Endothelial cell (in vitro differentiated cells): ENCODE data around the gene ITGB7. TPM values are rescaled to one million over a fixed set of nuclear protein-coding genes. Genes with fewer than 3 reads are reported as not detected.

ENCODE experiments used
- DNase-seq: peaks from one replicate; pipeline ENCODE4 v3.0.0; 2021; ENCODE audit warnings: low spot score
- H3K27ac Mint-ChIP-seq: one replicate; pipeline ENCODE4 v1.8.0; 2021; ENCODE audit warnings: mixed read lengths, inconsistent platforms; ENCODE audit not compliant: unreplicated experiment
- H3K27me3 Mint-ChIP-seq: one replicate; pipeline ENCODE4 v1.8.0; 2021; ENCODE audit warnings: mild to moderate bottlenecking, moderate library complexity, mixed read lengths, inconsistent platforms; ENCODE audit not compliant: unreplicated experiment
- H3K36me3 Mint-ChIP-seq: one replicate; pipeline ENCODE4 v1.8.0; 2021; ENCODE audit warnings: mild to moderate bottlenecking, low read depth, mixed read lengths, inconsistent platforms; ENCODE audit not compliant: unreplicated experiment
- H3K4me1 Mint-ChIP-seq: one replicate; pipeline ENCODE4 v1.8.0; 2021; ENCODE audit warnings: mild to moderate bottlenecking, mixed read lengths, inconsistent platforms; ENCODE audit not compliant: unreplicated experiment
- H3K4me3 Mint-ChIP-seq: one replicate; pipeline ENCODE4 v1.8.0; 2021; ENCODE audit warnings: mild to moderate bottlenecking, mixed read lengths, inconsistent platforms; ENCODE audit not compliant: unreplicated experiment
- H3K9me3 Mint-ChIP-seq: one replicate; pipeline ENCODE4 v1.8.0; 2021; ENCODE audit warnings: mixed read lengths, inconsistent platforms; ENCODE audit not compliant: unreplicated experiment
- CTCF ChIP-seq: fragments of 200-600 bp; sonication (generic); IDR thresholded peaks from one replicate; pipeline ENCODE4 v1.5.0; 2021; ENCODE audit warnings: antibody characterized with exemption; ENCODE audit not compliant: unreplicated experiment
- total RNA-seq: library from RNA; stranded (reverse); fragmentation: NEBNext Ultra II Directional; extraction: Animal tissue kit (Norgen Biotek cat#: 25700); gene quantifications from one replicate; pipeline ENCODE4 v1.2.1, GENCODE V29; 2021; ENCODE audit not compliant: unreplicated experiment

Gene ITGB7
- total RNA-seq, 1 donor from 2014 or later, result 0.56 TPM

GRCh38 chr12:53218551-53219291 is 11.7 kb upstream of the ITGB7 start:
- Mint-ChIP-seq H3K9me3 (no peaks in the 10 kb centered on the region), H3K4me1 (peaks cover 77% of the 10 kb centered on the region), H3K4me3 (peak overlapping the region; percentile 90), H3K27ac (no peak overlapping the region), H3K27me3 (peaks cover 21% of the 10 kb centered on the region), H3K36me3 (peaks cover 4% of the 10 kb centered on the region)
- no peak for TF ChIP-seq CTCF
- no peak for DNase-seq

DNA sequence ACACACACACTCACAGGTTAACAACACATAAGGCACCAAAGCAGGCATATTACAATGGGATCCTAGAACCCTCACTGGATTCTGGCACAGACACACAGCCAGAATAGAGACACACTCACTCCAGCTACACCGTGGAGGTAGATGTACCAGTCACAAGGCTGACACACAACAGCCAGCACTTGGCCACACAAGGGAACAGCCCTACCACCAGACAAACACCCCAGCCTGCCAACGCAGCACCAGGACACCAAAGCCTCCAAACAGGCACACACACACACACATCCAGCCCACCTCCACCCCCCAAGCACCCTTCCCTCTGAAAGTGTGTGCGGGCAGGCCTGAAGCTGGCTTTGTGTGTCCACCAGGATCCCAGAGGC is 10.9 kb upstream of the ITGB7 start:
- no peak for DNase-seq
- Mint-ChIP-seq H3K27me3 (peaks cover 24% of the 10 kb centered on the region), H3K27ac (no peak overlapping the region), H3K36me3 (peaks cover 4% of the 10 kb centered on the region), H3K4me1 (peaks cover 78% of the 10 kb centered on the region), H3K9me3 (no peaks in the 10 kb centered on the region), H3K4me3 (peak overlapping the region; percentile 29)
- TF ChIP-seq CTCF, result no peak

DNA sequence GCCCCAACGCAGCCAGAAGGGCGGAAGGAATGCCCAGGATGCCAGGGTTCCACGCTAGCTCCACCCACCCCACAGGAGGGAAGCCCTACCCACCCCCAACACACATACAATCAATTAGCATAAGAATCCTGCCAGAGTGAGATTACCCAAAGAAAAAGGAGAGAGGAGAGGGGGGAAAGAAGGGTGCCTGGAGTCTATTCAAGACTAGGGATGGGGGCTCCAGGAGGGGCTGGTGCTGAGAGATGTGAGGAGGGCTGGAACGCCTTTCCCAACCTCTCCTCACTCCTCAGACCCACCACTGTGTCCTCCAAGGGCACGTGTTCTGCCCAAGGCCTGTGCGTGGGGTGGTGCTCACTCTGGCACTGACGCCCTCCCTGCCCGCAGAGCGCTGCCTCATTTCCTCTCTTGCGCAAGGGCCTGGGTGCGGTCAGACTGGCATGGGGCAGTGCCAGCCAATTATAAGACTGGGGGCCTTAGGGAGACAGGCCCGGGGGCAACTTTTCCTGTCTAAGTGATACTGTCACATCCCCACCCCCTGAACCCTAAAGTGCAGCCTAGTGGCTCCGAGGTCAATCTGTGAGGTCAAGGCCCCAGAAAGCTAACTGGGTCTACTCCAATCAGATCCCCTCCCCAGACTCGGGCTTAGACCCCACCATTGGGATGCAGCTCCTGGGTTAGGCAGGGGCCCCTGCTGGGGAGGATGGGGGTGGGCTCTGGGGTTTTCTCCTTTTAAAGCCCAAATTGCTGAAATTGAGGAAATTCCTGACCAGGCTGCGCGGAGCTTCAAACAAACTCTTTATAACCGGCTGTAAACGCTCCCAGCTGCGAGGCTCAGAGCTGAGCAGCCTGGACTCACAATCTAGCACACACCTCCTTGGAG is 10.2 kb upstream of the ITGB7 start:
- Mint-ChIP-seq H3K27me3 (peaks cover 24% of the 10 kb centered on the region), H3K9me3 (no peaks in the 10 kb centered on the region), H3K4me3 (no peak overlapping the region), H3K36me3 (peaks cover 8% of the 10 kb centered on the region), H3K4me1 (peaks cover 73% of the 10 kb centered on the region), H3K27ac (no peak overlapping the region)
- no peak for TF ChIP-seq CTCF
- DNase-seq, result no peak

DNA sequence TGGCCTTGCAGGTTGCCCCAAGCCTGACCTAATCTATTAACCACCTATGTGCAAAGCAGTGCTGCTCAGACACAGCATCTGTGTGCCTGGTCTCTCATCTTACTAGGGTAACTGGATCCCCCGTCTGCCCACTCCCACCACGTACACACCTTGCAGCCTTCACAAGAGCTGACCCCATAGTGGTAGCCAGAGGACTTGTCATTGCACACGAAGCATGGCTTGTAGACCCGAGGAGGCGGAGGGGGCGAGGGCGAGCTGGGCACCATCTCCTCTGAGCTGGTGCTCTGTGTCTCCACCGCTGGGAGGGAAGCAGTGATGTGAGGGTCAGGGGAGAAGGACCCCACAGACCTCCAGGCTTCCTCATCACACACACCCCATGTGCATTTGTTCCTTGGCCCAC is 8.4 kb upstream of the ITGB7 start:
- H3K4me3 Mint-ChIP-seq, result peak overlapping the region; percentile 17
- no peaks in the 10 kb centered on the region for H3K9me3 Mint-ChIP-seq
- H3K36me3 Mint-ChIP-seq, result peaks cover 8% of the 10 kb centered on the region
- DNase-seq, result no peak
- no peak overlapping the region for H3K27ac Mint-ChIP-seq
- peaks cover 22% of the 10 kb centered on the region for H3K27me3 Mint-ChIP-seq
- H3K4me1 Mint-ChIP-seq, result peaks cover 67% of the 10 kb centered on the region
- TF ChIP-seq CTCF, result no peak
